Measurements from ENCODE around the gene CDC20B.

GRCh38 chr5:55222092-55222984 is 49.4 kb upstream of the CDC20B start:
- TF ChIP-seq, protein P1, sequence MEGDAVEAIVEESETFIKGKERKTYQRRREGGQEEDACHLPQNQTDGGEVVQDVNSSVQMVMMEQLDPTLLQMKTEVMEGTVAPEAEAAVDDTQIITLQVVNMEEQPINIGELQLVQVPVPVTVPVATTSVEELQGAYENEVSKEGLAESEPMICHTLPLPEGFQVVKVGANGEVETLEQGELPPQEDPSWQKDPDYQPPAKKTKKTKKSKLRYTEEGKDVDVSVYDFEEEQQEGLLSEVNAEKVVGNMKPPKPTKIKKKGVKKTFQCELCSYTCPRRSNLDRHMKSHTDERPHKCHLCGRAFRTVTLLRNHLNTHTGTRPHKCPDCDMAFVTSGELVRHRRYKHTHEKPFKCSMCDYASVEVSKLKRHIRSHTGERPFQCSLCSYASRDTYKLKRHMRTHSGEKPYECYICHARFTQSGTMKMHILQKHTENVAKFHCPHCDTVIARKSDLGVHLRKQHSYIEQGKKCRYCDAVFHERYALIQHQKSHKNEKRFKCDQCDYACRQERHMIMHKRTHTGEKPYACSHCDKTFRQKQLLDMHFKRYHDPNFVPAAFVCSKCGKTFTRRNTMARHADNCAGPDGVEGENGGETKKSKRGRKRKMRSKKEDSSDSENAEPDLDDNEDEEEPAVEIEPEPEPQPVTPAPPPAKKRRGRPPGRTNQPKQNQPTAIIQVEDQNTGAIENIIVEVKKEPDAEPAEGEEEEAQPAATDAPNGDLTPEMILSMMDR (IDR thresholded peaks at IDR 0.05) = no peak
- TF ChIP-seq POLR2A (IDR thresholded peaks at IDR 0.05) (no peak), POLR2AphosphoS5 (IDR thresholded peaks at IDR 0.05) (no peak), EP300 (IDR thresholded peaks at IDR 0.05) (no peak)
